ENCODE measurements around the gene DPP8. TPM values are rescaled to one million over a fixed set of nuclear protein-coding genes. Genes with fewer than 3 reads are reported as not detected.

The DPP8 gene
- total RNA-seq, 6 donors from 2014 or later = 24.3 to 32.4 (median 30.1) TPM

DNA sequence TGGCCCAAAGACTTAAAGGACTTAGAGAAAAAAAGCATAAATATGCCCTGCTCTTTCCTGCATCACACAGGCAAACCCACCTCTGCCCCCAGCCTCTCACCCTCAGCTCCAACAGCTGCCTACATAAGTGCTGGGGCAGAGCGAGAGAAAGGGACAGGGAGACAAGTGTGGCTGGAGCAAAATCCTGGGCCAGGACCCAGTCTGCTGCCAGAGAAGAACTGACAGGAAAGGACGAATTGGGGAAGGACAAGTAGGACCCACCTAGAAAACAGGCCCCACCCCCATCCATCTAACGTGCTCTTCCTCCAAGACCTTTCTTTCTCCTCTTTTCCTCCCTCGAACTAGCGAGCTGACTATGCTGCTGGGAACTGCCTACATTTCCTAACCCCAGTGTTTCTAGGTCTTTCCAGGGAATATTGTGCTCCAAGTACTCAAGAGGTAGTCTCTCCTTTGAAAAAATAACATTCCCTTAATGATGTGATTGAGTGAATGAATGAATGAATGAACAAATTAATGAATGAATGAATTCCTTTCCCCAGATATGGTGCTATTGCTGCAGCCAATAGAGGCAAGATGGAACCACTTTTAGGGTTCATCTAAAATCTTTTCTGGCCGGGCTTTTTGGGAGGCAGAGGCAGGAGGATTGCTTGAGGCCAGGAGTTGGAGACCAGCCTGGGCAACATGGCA is 113.2 kb downstream of the DPP8 start:
- Histone ChIP-seq H3K4me3 (no peak overlapping the region), H3K27me3 (no peaks in the 10 kb centered on the region), H3K27ac (no peak overlapping the region), H3K4me1 (peaks cover 8 to 22% (median 15%) of the 10 kb centered on the region in 4 donors), H3K9me3 (no peaks in the 10 kb centered on the region), H3K36me3 (no peaks in the 10 kb centered on the region)
- TF ChIP-seq, protein P1, sequence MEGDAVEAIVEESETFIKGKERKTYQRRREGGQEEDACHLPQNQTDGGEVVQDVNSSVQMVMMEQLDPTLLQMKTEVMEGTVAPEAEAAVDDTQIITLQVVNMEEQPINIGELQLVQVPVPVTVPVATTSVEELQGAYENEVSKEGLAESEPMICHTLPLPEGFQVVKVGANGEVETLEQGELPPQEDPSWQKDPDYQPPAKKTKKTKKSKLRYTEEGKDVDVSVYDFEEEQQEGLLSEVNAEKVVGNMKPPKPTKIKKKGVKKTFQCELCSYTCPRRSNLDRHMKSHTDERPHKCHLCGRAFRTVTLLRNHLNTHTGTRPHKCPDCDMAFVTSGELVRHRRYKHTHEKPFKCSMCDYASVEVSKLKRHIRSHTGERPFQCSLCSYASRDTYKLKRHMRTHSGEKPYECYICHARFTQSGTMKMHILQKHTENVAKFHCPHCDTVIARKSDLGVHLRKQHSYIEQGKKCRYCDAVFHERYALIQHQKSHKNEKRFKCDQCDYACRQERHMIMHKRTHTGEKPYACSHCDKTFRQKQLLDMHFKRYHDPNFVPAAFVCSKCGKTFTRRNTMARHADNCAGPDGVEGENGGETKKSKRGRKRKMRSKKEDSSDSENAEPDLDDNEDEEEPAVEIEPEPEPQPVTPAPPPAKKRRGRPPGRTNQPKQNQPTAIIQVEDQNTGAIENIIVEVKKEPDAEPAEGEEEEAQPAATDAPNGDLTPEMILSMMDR (IDR thresholded peaks at IDR 0.05) = no peak
- no peak for TF ChIP-seq POLR2A (IDR thresholded peaks at IDR 0.05)
- TF ChIP-seq EP300 (IDR thresholded peaks at IDR 0.05) = no peak
- TF ChIP-seq POLR2AphosphoS5 (IDR thresholded peaks at IDR 0.05) = no peak
- ATAC-seq (ENCODE audit: low FRiP score in 2 of 2) = no peak
- no peak for DNase-seq
- WGBS, 2 donors = 77 to 82% methylated on average over 6 of the region's 6 CpGs

DNA sequence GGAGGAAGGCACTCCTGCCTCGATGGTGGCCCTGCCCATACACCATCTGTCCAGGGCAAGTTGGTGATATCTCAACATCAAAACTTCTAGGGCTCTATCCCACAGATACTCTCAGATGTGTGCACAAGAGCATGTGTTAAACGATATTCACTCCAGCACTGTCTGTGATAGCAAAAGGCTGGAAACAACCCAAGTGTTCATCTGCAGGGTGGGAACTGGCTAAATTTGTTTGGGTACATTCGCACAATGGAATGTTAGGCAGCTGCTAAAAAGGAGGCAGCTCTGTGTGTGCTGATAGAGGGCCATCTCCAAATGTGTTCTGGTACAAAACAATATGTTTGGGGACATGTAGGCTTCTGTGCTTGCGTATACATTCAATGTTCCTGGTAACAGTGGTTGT is 114.5 kb downstream of the DPP8 start:
- ATAC-seq (ENCODE audit: low FRiP score in 2 of 2) (no peak), DNase-seq (no peak)
- H3K27ac ChIP-seq = no peak overlapping the region
- no peaks in the 10 kb centered on the region for H3K36me3 ChIP-seq
- H3K9me3 ChIP-seq = no peaks in the 10 kb centered on the region
- TF ChIP-seq, protein P1 (IDR thresholded peaks at IDR 0.05) = no peak
- TF ChIP-seq EP300 (IDR thresholded peaks at IDR 0.05) (no peak), POLR2A (IDR thresholded peaks at IDR 0.05) (no peak), POLR2AphosphoS5 (IDR thresholded peaks at IDR 0.05) (no peak)
- no peaks in the 10 kb centered on the region for H3K27me3 ChIP-seq
- H3K4me3 ChIP-seq = no peak overlapping the region
- H3K4me1 ChIP-seq = peaks cover 8 to 18% (median 12%) of the 10 kb centered on the region in 4 donors
- WGBS, 2 donors = 85 to 90% methylated on average over 4 of the region's 4 CpGs

DNA sequence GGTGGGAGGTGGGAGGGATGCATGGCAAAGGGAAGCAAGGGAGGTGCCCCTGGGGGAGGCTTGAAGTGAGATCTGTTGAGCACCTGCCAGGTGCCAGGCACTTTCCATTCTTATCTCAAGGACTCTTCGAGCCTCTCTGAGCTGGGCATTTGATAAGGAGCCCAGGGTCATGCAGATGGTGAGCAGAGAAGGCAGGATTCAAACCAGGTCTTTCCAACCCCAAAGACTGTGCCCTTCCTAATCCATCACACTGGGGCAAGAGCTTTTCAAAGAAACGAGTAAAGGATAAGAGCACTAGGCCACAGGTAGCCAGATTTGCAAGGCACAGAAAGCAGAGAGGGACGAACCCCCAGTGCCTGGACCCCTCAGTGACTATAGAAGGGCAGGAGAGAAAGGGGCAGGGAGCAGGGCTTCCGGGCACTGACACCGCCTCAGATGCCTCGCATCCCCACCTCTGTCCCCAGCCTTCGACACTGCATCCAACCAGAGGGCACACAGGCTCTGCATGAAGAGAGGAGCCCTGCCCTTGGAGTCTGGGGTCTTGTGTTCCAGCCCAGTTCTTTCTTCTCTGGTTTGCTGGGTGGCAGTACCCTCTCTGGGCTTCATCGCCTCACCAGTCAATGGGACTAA is 115.8 kb downstream of the DPP8 start:
- no peaks in the 10 kb centered on the region for H3K9me3 ChIP-seq
- H3K4me3 ChIP-seq = no peak overlapping the region
- peaks cover 0 to 7% (median under 1%) of the 10 kb centered on the region in 4 donors for H3K27me3 ChIP-seq
- DNase-seq (peak in 1 of 2 donors; percentile 35), ATAC-seq (ENCODE audit: low FRiP score in 2 of 2) (no peak)
- TF ChIP-seq POLR2A (IDR thresholded peaks at IDR 0.05) (no peak), EP300 (IDR thresholded peaks at IDR 0.05) (no peak), POLR2AphosphoS5 (IDR thresholded peaks at IDR 0.05) (no peak)
- TF ChIP-seq, protein P1 (IDR thresholded peaks at IDR 0.05) = no peak
- H3K4me1 ChIP-seq = peaks cover 8 to 19% (median 12%) of the 10 kb centered on the region in 4 donors
- no peaks in the 10 kb centered on the region for H3K36me3 ChIP-seq
- WGBS, 2 donors = 72 to 73% methylated on average over 8 of the region's 8 CpGs
- H3K27ac ChIP-seq = no peak overlapping the region

DNA sequence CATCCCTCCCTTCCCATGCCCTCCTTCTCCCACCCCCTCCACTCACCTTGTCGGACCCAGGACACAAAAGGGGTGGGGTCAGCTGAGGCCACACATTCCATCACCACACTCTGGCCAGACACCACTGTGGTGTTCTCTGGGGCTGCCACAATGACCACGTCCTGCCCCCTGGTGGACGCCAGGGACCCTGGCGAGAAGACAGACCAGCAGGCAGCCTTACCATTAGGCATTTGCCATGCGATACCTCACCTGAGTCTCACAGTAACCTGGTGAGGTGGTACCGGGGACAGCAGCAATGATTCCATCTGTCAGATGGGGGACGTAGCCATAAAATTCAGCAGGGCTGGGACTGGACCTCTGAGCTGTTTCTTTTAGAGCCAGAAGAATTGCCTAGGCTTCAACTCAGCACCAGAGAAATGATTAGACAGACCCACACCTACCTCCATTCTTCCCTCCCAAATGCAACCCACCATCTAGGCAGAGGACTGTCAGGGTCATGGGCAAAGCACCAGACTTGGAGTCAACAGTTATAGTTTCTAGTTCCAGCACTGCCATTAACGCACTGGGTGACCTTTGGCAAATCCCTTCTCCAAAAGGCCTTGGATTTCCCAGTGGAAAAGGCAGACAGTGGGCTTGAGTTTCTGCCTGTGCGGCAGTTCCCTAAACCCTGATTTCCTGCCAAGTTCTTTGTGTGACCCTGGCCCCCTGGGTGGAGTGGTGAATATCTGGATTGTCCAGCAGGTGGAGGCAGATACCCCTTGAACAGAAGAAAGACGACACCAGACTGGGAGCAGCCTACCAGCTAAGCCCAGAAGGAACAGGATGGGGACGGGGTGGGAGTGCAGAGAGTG is 116.5 kb downstream of the DPP8 start:
- no peak overlapping the region for H3K27ac ChIP-seq
- DNase-seq = peak in 1 of 2 donors; percentile 50
- no peak overlapping the region for H3K4me3 ChIP-seq

More for the DNA sequence above, 116.5 kb downstream of the DPP8 start:
- TF ChIP-seq POLR2AphosphoS5 (IDR thresholded peaks at IDR 0.05) = no peak
- no peak for TF ChIP-seq POLR2A (IDR thresholded peaks at IDR 0.05)
- TF ChIP-seq EP300 (IDR thresholded peaks at IDR 0.05) = no peak
- TF ChIP-seq, protein P1 (IDR thresholded peaks at IDR 0.05) = peak; percentile 34 to 65 (median 50)
- H3K36me3 ChIP-seq = no peaks in the 10 kb centered on the region
- H3K27me3 ChIP-seq = peaks cover 0 to 14% (median 5%) of the 10 kb centered on the region in 4 donors
- H3K9me3 ChIP-seq = no peaks in the 10 kb centered on the region
- H3K4me1 ChIP-seq = peaks cover 10 to 27% (median 13%) of the 10 kb centered on the region in 4 donors
- ATAC-seq (ENCODE audit: low FRiP score in 2 of 2) = peak; percentile 83 to 84
- 11 to 20% methylated on average over 5 to 11 of the region's 11 CpGs for WGBS, 2 donors

All from upper lobe of left lung (tissue), 6 donors.